ENCODE measurements around the gene METTL13.

DNA sequence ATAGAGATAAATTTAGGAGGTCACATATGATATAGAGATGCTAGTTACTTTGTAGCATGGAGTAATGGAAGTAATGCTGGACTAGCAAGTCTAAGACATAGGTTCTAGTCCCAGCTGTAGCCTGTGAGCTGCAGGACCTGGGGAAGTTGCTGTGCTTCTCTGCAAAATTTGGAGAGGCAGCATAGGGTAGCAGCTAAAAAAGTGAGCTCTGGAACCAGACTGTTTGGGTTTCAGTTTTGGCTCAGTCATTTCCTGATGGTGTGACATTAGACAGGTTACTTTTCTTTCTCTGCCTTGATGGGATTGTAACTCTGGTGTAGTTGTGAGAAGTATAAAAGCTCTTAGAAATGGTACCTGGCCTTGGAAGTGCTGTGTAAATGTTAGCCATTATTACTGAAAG, 3.3 kb downstream of the METTL13 start:
- TF ChIP-seq, protein P1, sequence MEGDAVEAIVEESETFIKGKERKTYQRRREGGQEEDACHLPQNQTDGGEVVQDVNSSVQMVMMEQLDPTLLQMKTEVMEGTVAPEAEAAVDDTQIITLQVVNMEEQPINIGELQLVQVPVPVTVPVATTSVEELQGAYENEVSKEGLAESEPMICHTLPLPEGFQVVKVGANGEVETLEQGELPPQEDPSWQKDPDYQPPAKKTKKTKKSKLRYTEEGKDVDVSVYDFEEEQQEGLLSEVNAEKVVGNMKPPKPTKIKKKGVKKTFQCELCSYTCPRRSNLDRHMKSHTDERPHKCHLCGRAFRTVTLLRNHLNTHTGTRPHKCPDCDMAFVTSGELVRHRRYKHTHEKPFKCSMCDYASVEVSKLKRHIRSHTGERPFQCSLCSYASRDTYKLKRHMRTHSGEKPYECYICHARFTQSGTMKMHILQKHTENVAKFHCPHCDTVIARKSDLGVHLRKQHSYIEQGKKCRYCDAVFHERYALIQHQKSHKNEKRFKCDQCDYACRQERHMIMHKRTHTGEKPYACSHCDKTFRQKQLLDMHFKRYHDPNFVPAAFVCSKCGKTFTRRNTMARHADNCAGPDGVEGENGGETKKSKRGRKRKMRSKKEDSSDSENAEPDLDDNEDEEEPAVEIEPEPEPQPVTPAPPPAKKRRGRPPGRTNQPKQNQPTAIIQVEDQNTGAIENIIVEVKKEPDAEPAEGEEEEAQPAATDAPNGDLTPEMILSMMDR (IDR thresholded peaks at IDR 0.05) = no peak
- TF ChIP-seq POLR2AphosphoS5 (IDR thresholded peaks at IDR 0.05) (no peak), POLR2A (IDR thresholded peaks at IDR 0.05) (no peak), EP300 (IDR thresholded peaks at IDR 0.05) (no peak)

Data from gastroesophageal sphincter (tissue), 3 donors.